ENCODE results near the gene GNMT.

DNA sequence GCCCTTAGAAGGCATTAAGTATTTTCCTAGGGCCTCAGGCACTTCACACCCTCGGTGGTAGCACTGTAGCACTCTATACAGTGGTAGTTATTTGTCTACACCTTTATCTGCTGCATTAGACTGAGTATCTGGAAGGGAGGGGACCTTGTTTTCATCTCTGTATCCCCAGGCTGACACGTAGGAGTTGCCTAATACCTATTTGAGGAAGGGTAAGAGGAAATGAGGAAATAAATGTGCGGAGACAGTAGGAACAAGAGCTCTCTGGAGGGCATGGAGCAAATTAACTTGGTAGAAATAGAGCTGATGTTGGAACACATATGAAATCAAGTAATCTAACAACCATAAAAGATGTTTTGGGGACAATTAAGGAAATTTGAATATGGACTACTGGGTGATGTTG is 27.3 kb upstream of the GNMT start:
- TF ChIP-seq, protein P1, sequence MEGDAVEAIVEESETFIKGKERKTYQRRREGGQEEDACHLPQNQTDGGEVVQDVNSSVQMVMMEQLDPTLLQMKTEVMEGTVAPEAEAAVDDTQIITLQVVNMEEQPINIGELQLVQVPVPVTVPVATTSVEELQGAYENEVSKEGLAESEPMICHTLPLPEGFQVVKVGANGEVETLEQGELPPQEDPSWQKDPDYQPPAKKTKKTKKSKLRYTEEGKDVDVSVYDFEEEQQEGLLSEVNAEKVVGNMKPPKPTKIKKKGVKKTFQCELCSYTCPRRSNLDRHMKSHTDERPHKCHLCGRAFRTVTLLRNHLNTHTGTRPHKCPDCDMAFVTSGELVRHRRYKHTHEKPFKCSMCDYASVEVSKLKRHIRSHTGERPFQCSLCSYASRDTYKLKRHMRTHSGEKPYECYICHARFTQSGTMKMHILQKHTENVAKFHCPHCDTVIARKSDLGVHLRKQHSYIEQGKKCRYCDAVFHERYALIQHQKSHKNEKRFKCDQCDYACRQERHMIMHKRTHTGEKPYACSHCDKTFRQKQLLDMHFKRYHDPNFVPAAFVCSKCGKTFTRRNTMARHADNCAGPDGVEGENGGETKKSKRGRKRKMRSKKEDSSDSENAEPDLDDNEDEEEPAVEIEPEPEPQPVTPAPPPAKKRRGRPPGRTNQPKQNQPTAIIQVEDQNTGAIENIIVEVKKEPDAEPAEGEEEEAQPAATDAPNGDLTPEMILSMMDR (conservative IDR thresholded peaks at IDR 0.05 in 1 of 2, IDR thresholded peaks at IDR 0.05 in 1 of 2; ENCODE audit: low read depth in 1 of 2, low read length in 2 of 2) = no peak
- no peak for TF ChIP-seq EZH2 (IDR thresholded peaks at IDR 0.05; ENCODE audit: low read length, missing control alignments)
